ENCODE measurements around the gene RNF167.

GRCh38 chr17:4938688-4939545 is 1.2 kb upstream of the RNF167 start:
- TF ChIP-seq CTCF (conservative IDR thresholded peaks at IDR 0.05), result no peak
- no peak for TF ChIP-seq EZH2 (IDR thresholded peaks at IDR 0.05; ENCODE audit: low read depth)
